ENCODE data around the gene CCNT2. TPM values are rescaled to one million over a fixed set of nuclear protein-coding genes. Genes with fewer than 3 reads are reported as not detected.

CCNT2 gene
- total RNA-seq, 3 donors from 2014 or later (not counting 1 experiment from before 2014, with no cell fraction given) = 86.9 to 93.1 (median 87.8) TPM

GRCh38 chr2:134933732-134934131 lies 15.1 kb downstream of the CCNT2 start:
- Mint-ChIP-seq H3K4me3 (no peak overlapping the region), H3K27me3 (ENCODE audit: low read depth in 2 of 2) (no peaks in the 10 kb centered on the region), H3K4me1 (peaks cover 55 to 65% of the 10 kb centered on the region in 2 donors), H3K36me3 (no peaks in the 10 kb centered on the region), H3K27ac (peak overlapping the region; percentile 33 to 64), H3K9me3 (no peaks in the 10 kb centered on the region)
- intact Hi-C loops (cut with micrococcal nuclease) = no loop called here
- DNase-seq (no peak), ATAC-seq (no peak)
- no peaks in the 10 kb centered on the region for H3K27me3 ChIP-seq (ENCODE audit: control insufficient read depth, insufficient read depth, low read length)
- H3K4me3 ChIP-seq (ENCODE audit: low read length) = no peak overlapping the region
- H3K9me3 ChIP-seq (ENCODE audit: control insufficient read depth, insufficient read depth, low read length) = no peaks in the 10 kb centered on the region
- peaks cover 17% of the 10 kb centered on the region for H3K36me3 ChIP-seq (ENCODE audit: control insufficient read depth, insufficient read depth, low read length)
- no peak for TF ChIP-seq CTCF (IDR thresholded peaks at IDR 0.05)
- H3K27ac ChIP-seq (ENCODE audit: low read length) = no peak overlapping the region
- no CpG with 5 or more reads among the region's 1 CpG for WGBS (ENCODE audit: insufficient coverage)
- peaks cover 9% of the 10 kb centered on the region for H3K4me1 ChIP-seq (ENCODE audit: control insufficient read depth, insufficient read depth, low read length)

DNA sequence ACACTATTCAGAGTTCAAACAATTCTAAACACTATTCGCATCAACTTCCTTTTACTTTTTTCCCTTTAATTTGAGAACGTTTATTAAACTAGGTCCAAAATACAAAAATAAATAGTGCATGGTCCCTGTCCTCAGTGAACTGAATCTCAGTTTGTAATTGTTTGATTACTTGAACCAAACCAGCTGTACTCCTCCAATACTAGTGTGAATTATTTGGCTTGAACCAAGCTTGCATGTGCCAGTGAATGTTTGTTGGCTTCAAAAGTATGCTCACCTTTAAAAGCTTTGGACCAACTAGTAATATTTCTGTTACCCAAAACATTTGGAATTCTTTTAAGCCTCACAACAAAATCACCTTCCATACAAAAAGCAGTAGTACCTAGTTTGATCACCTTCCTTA lies 15.5 kb downstream of the CCNT2 start:
- Mint-ChIP-seq H3K27ac (peak overlapping the region; percentile 31 to 33), H3K4me1 (peaks cover 53 to 63% of the 10 kb centered on the region in 2 donors), H3K9me3 (no peaks in the 10 kb centered on the region), H3K36me3 (no peaks in the 10 kb centered on the region), H3K4me3 (no peak overlapping the region), H3K27me3 (ENCODE audit: low read depth in 2 of 2) (no peaks in the 10 kb centered on the region)
- Histone ChIP-seq H3K4me3 (ENCODE audit: low read length) (no peak overlapping the region), H3K27ac (ENCODE audit: low read length) (no peak overlapping the region), H3K4me1 (ENCODE audit: control insufficient read depth, insufficient read depth, low read length) (peaks cover 9% of the 10 kb centered on the region), H3K27me3 (ENCODE audit: control insufficient read depth, insufficient read depth, low read length) (no peaks in the 10 kb centered on the region), H3K9me3 (ENCODE audit: control insufficient read depth, insufficient read depth, low read length) (no peaks in the 10 kb centered on the region), H3K36me3 (ENCODE audit: control insufficient read depth, insufficient read depth, low read length) (peaks cover 21% of the 10 kb centered on the region)
- intact Hi-C loops (cut with micrococcal nuclease) = no loop called here
- WGBS (ENCODE audit: insufficient coverage) = 88% methylated on average over 1 of the region's 2 CpGs
- ATAC-seq = no peak
- no peak for TF ChIP-seq CTCF (IDR thresholded peaks at IDR 0.05)
- no peak for DNase-seq

DNA sequence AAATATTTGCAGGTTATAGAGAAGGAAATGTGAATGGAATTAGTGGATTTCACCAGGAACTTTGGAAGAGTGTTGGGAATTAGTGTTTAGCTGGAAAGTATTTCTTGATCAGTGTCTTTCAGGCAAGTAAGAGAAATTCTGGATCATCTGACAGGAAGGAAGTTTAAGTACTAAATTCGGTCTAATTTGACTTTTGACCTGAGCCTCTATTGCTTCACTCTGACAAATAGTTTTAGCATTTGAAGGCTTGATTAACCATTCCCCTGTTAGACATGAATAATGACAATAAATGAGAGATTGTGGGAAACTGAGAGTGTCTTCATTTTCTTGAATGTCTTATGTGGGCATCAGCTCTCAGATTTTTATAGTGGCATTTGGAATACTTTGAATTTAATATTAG lies 16.0 kb downstream of the CCNT2 start:
- H3K4me3 Mint-ChIP-seq = no peak overlapping the region
- intact Hi-C loops (cut with micrococcal nuclease) = no loop called here
- H3K9me3 Mint-ChIP-seq = no peaks in the 10 kb centered on the region
- H3K36me3 Mint-ChIP-seq = no peaks in the 10 kb centered on the region
- peak overlapping the region; percentile 31 to 33 for H3K27ac Mint-ChIP-seq
- no peaks in the 10 kb centered on the region for H3K27me3 Mint-ChIP-seq (ENCODE audit: low read depth in 2 of 2)
- Histone ChIP-seq H3K4me3 (ENCODE audit: low read length) (no peak overlapping the region), H3K9me3 (ENCODE audit: control insufficient read depth, insufficient read depth, low read length) (no peaks in the 10 kb centered on the region), H3K4me1 (ENCODE audit: control insufficient read depth, insufficient read depth, low read length) (peaks cover 9% of the 10 kb centered on the region), H3K27me3 (ENCODE audit: control insufficient read depth, insufficient read depth, low read length) (no peaks in the 10 kb centered on the region), H3K36me3 (ENCODE audit: control insufficient read depth, insufficient read depth, low read length) (peaks cover 24% of the 10 kb centered on the region), H3K27ac (ENCODE audit: low read length) (no peak overlapping the region)
- no peak for TF ChIP-seq CTCF (IDR thresholded peaks at IDR 0.05)
- WGBS (ENCODE audit: insufficient coverage) = 9% methylated on average over 1 of the region's 1 CpG
- peaks cover 48 to 59% of the 10 kb centered on the region in 2 donors for H3K4me1 Mint-ChIP-seq
- ATAC-seq (no peak), DNase-seq (no peak)

DNA sequence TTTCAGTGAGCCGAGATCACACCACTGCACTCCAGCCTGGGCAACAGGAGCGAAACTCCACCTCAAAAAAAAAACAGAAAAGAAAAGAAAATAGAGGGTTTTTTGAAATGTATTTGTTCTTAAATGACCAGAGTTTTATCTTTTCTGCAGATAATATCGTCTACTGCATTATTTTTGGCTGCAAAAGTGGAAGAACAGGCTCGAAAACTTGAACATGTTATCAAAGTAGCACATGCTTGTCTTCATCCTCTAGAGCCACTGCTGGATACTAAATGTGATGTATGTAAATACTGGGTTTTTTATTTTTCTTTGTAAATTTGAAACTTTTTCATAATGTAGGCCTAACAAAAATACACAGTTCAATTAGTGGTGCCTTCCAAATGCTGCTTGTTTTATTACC lies 18.1 kb downstream of the CCNT2 start:
- Mint-ChIP-seq H3K4me1 (peaks cover 32 to 43% of the 10 kb centered on the region in 2 donors), H3K4me3 (no peak overlapping the region), H3K9me3 (no peaks in the 10 kb centered on the region), H3K27ac (peak overlapping the region in 1 of 2 donors; percentile 27), H3K36me3 (no peaks in the 10 kb centered on the region), H3K27me3 (ENCODE audit: low read depth in 2 of 2) (no peaks in the 10 kb centered on the region)
- no peaks in the 10 kb centered on the region for H3K27me3 ChIP-seq (ENCODE audit: control insufficient read depth, insufficient read depth, low read length)
- no peak for TF ChIP-seq CTCF (IDR thresholded peaks at IDR 0.05)
- no peak overlapping the region for H3K27ac ChIP-seq (ENCODE audit: low read length)
- intact Hi-C loops (cut with micrococcal nuclease) = no loop called here
- H3K36me3 ChIP-seq (ENCODE audit: control insufficient read depth, insufficient read depth, low read length) = peaks cover 40% of the 10 kb centered on the region
- no peak for DNase-seq
- H3K4me1 ChIP-seq (ENCODE audit: control insufficient read depth, insufficient read depth, low read length) = peaks cover 6% of the 10 kb centered on the region
- no peak overlapping the region for H3K4me3 ChIP-seq (ENCODE audit: low read length)
- no peak for ATAC-seq
- no peaks in the 10 kb centered on the region for H3K9me3 ChIP-seq (ENCODE audit: control insufficient read depth, insufficient read depth, low read length)
- WGBS (ENCODE audit: insufficient coverage) = 99% methylated on average over 3 of the region's 4 CpGs
